ENCODE measurements around the gene MICALL2.

The MICALL2 gene

DNA sequence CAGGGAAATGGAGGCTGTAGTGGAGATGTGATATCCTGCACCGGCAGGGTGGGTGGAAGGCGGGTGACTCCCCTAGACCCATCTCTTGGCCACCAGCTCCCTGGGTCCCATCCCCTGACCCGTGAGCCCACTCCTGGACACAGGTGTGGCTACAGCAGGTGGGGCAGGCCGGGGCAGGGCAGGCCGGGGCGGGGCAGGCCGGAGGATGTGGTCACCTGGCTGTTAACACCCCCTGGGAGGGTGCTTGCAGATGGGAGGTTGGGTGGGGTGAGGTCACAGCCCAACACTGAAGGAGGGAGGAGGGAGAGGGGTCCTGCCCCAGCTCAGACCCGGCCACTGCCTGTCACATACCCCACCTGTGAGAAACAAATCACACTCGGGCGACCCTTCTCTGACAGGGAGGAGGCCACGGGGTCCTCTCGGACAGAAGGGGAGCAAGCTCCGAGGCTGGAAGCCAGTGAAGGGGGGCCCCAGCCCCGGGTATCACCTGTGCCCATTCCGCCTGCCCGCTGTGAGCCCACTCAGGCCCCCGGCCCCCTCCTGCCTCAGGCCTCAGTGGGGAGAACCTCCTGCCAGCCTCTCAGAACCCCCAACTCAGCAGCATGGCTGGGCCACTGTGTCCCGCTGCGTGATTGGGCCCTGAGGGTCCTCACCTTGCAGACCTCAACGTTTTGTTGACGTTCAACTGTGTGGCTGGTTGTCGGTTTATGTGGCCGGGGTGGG is 74.0 kb downstream of the MICALL2 start:
- H3K36me3 ChIP-seq (replicated peaks): no peaks in the 10 kb centered on the region
- peaks cover 21% of the 10 kb centered on the region for H3K27me3 ChIP-seq (replicated peaks)
- H3K4me3 ChIP-seq (ENCODE audit: low read depth, low read length): no peak overlapping the region
- no peak overlapping the region for H3K27ac ChIP-seq
- TF ChIP-seq, protein P1, sequence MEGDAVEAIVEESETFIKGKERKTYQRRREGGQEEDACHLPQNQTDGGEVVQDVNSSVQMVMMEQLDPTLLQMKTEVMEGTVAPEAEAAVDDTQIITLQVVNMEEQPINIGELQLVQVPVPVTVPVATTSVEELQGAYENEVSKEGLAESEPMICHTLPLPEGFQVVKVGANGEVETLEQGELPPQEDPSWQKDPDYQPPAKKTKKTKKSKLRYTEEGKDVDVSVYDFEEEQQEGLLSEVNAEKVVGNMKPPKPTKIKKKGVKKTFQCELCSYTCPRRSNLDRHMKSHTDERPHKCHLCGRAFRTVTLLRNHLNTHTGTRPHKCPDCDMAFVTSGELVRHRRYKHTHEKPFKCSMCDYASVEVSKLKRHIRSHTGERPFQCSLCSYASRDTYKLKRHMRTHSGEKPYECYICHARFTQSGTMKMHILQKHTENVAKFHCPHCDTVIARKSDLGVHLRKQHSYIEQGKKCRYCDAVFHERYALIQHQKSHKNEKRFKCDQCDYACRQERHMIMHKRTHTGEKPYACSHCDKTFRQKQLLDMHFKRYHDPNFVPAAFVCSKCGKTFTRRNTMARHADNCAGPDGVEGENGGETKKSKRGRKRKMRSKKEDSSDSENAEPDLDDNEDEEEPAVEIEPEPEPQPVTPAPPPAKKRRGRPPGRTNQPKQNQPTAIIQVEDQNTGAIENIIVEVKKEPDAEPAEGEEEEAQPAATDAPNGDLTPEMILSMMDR (IDR thresholded peaks at IDR 0.05; ENCODE audit: low read depth, low read length, missing control alignments): no peak
- in situ Hi-C loops (cut with HindIII; ENCODE audit: low pct_ligation_motif_present, low sequenced_read_pairs): no loop called here
- no peak for DNase-seq

Data from brain microvascular endothelial cell (primary cell).